HL-60 (cell line): ENCODE measurements around the gene PIP5K1C.

Experiments used
- DNase-seq, 2 experiments: peaks; one replicate each; pipeline ENCODE4 v3.0.0-alpha.2; 2010 to 2020; ENCODE audit warnings: low read depth in 1 of 2, low spot score in 1 of 2
- H3K27ac ChIP-seq: fragments of 250-450 bp; sonication (Bioruptor Pico); replicated peaks from 2 replicates; pipeline ENCODE4 v1.5.1; 2020; ENCODE audit warnings: mild to moderate bottlenecking, moderate library complexity
- H3K27me3 ChIP-seq: fragments of 250-450 bp; sonication (Bioruptor Pico); 2 replicates; pipeline ENCODE4 v1.5.1; 2021; ENCODE audit warnings: mild to moderate bottlenecking, moderate library complexity; ENCODE audit not compliant: insufficient read depth, poor library complexity, severe bottlenecking
- H3K4me3 ChIP-seq: replicated peaks from 2 replicates; pipeline ENCODE4 v1.5.1; 2011; ENCODE audit warnings: mild to moderate bottlenecking, control low read depth, low read length; ENCODE audit not compliant: insufficient read depth
- CTCF ChIP-seq: IDR thresholded peaks from one replicate; pipeline ENCODE4 v1.5.1; 2011; ENCODE audit warnings: low read length, control low read depth, inconsistent platforms; ENCODE audit not compliant: insufficient read depth
- GABPA ChIP-seq: IDR thresholded peaks from 2 replicates; pipeline ENCODE4 v1.6.1; 2012; ENCODE audit warnings: low read depth
- POLR2AphosphoS5 ChIP-seq: IDR thresholded peaks from 2 replicates; pipeline ENCODE4 v1.6.1; 2012; ENCODE audit warnings: low read depth
- REST ChIP-seq: IDR thresholded peaks from 2 replicates; pipeline ENCODE4 v1.6.1; 2012; ENCODE audit warnings: low read depth; ENCODE audit not compliant: insufficient replicate concordance
- SPI1 ChIP-seq: IDR thresholded peaks from 2 replicates; pipeline ENCODE4 v1.6.1; 2012; ENCODE audit warnings: low read depth, mild to moderate bottlenecking, borderline replicate concordance

PIP5K1C gene

GRCh38 chr19:3642296-3642695 is 58.0 kb downstream of the PIP5K1C start:
- H3K27me3 ChIP-seq = no peaks in the 10 kb centered on the region
- no peak overlapping the region for H3K27ac ChIP-seq
- no peak for DNase-seq
- TF ChIP-seq CTCF (no peak), POLR2AphosphoS5 (no peak), SPI1 (no peak), REST (no peak), GABPA (no peak)
- no peak overlapping the region for H3K4me3 ChIP-seq

GRCh38 chr19:3641515-3642269 is 58.6 kb downstream of the PIP5K1C start:
- no peaks in the 10 kb centered on the region for H3K27me3 ChIP-seq
- TF ChIP-seq REST (no peak), GABPA (no peak), SPI1 (no peak), CTCF (no peak), POLR2AphosphoS5 (no peak)
- H3K27ac ChIP-seq = no peak overlapping the region
- H3K4me3 ChIP-seq = no peak overlapping the region
- DNase-seq = no peak

- TF ChIP-seq CTCF (no peak), GABPA (no peak), POLR2AphosphoS5 (no peak), SPI1 (no peak)
These were observed 60.8 kb downstream of the PIP5K1C start for GRCh38 chr19:3639479-3639878.

More at GRCh38 chr19:3639479-3639878, 60.8 kb downstream of the PIP5K1C start:
- Histone ChIP-seq H3K27me3 (no peaks in the 10 kb centered on the region), H3K27ac (no peak overlapping the region), H3K4me3 (no peak overlapping the region)
- DNase-seq = no peak
